DND-41 (cell line): ENCODE measurements around the gene ANKRD11.

ENCODE experiments used
- ATAC-seq: fragments of 200-7000 bp; cut with Tn5 transposase; 3 replicates; pipeline ENCODE4 v1.9.1; 2021; ENCODE audit warnings: low read depth; ENCODE audit not compliant: insufficient read depth
- DNase-seq: peaks from one replicate; pipeline ENCODE4 v3.0.0-alpha.2; 2020
- H2AFZ ChIP-seq: 2 replicates; pipeline ENCODE4 v1.6.0; 2012; ENCODE audit warnings: low read depth, low read length
- H3K27ac ChIP-seq: 2 replicates; pipeline ENCODE4 v1.5.1; 2012; ENCODE audit warnings: low read length, inconsistent platforms
- H3K27me3 ChIP-seq: fragments of 200-600 bp; sonication (generic); 2 replicates; pipeline ENCODE4 v1.6.0; 2012; ENCODE audit warnings: low read length, mild to moderate bottlenecking, inconsistent platforms; ENCODE audit not compliant: insufficient read depth, poor library complexity
- H3K36me3 ChIP-seq: 2 replicates; pipeline ENCODE4 v1.5.1; 2012; ENCODE audit warnings: low read length, inconsistent platforms; ENCODE audit not compliant: insufficient read depth
- H3K4me1 ChIP-seq: 2 replicates; pipeline ENCODE4 v1.5.1; 2012; ENCODE audit warnings: mild to moderate bottlenecking, low read length; ENCODE audit not compliant: insufficient read depth
- H3K4me2 ChIP-seq: 2 replicates; pipeline ENCODE4 v1.6.0; 2012; ENCODE audit warnings: mild to moderate bottlenecking, moderate library complexity, low read length, inconsistent platforms; ENCODE audit not compliant: insufficient read depth
- H3K4me3 ChIP-seq, 2 experiments: fragments of 200-600 bp in 1 of 2; shearing (Covaris generic) in 1 of 2; 2 replicates each; pipeline ENCODE4 v1.5.1; 2012 to 2016; ENCODE audit warnings: inconsistent platforms in 2 of 2, low read length in 2 of 2, mild to moderate bottlenecking in 2 of 2, low read depth in 1 of 2, moderate library complexity in 1 of 2
- H3K79me2 ChIP-seq: 2 replicates; pipeline ENCODE4 v1.6.0; 2012; ENCODE audit warnings: low read length, inconsistent platforms; ENCODE audit not compliant: insufficient read depth
- H3K9ac ChIP-seq: 2 replicates; pipeline ENCODE4 v1.6.0; 2012; ENCODE audit warnings: low read depth, mild to moderate bottlenecking, inconsistent platforms, low read length, moderate library complexity
- H3K9me3 ChIP-seq: 2 replicates; pipeline ENCODE4 v1.5.1; 2012; ENCODE audit warnings: low read length, moderate library complexity, mild to moderate bottlenecking, inconsistent platforms; ENCODE audit not compliant: insufficient read depth, severe bottlenecking
- H4K20me1 ChIP-seq: 2 replicates; pipeline ENCODE4 v1.6.0; 2012; ENCODE audit warnings: low read length; ENCODE audit not compliant: insufficient read depth
- EZH2 ChIP-seq: IDR thresholded peaks from 3 replicates; pipeline ENCODE4 v1.6.1; 2012; ENCODE audit warnings: borderline replicate concordance, low read depth, mild to moderate bottlenecking, moderate library complexity, low read length, inconsistent platforms; ENCODE audit not compliant: severe bottlenecking
- TF ChIP-seq, protein P1 (sequence below): IDR thresholded peaks from 2 replicates; pipeline ENCODE4 v1.5.1; 2012; ENCODE audit warnings: borderline replicate concordance, low read length, moderate library complexity, mild to moderate bottlenecking; ENCODE audit not compliant: poor library complexity, severe bottlenecking; ENCODE audit errors: extremely low read depth

Gene ANKRD11

DNA sequence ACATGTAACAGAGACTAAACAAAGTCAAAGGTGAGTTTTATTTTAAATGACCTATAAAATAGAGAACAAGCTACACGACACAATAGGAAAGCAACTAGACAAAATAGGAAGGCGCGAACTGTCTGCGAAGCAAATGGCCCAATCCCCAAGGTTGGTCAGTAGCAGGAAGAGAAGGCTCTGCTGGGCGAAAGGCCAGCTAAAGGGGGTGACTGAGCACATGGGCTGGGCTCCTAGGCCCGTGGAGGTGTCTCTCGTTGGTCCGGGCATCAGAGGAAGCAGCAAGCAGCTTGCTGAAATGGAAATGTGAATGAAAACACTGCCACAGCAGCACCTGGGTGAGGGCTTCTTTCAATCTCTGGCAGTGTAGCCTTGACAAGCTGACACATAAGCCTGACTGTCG lies 143.5 kb downstream of the ANKRD11 start:
- Histone ChIP-seq H3K9me3 (no peaks in the 10 kb centered on the region), H3K4me3 (no peak overlapping the region), H3K79me2 (peaks cover 100% of the 10 kb centered on the region), H3K27ac (no peak overlapping the region), H3K27me3 (no peaks in the 10 kb centered on the region), H3K4me1 (peaks cover 22% of the 10 kb centered on the region), H4K20me1 (peaks cover 97% of the 10 kb centered on the region), H2AFZ (no peak overlapping the region), H3K9ac (no peak overlapping the region), H3K4me2 (no peak overlapping the region), H3K36me3 (peaks cover 26% of the 10 kb centered on the region; the same call in 1 of the 2 replicates)
- ATAC-seq (no peak), DNase-seq (no peak)
- TF ChIP-seq, protein P1, sequence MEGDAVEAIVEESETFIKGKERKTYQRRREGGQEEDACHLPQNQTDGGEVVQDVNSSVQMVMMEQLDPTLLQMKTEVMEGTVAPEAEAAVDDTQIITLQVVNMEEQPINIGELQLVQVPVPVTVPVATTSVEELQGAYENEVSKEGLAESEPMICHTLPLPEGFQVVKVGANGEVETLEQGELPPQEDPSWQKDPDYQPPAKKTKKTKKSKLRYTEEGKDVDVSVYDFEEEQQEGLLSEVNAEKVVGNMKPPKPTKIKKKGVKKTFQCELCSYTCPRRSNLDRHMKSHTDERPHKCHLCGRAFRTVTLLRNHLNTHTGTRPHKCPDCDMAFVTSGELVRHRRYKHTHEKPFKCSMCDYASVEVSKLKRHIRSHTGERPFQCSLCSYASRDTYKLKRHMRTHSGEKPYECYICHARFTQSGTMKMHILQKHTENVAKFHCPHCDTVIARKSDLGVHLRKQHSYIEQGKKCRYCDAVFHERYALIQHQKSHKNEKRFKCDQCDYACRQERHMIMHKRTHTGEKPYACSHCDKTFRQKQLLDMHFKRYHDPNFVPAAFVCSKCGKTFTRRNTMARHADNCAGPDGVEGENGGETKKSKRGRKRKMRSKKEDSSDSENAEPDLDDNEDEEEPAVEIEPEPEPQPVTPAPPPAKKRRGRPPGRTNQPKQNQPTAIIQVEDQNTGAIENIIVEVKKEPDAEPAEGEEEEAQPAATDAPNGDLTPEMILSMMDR: no peak
- no peak for TF ChIP-seq EZH2

DNA sequence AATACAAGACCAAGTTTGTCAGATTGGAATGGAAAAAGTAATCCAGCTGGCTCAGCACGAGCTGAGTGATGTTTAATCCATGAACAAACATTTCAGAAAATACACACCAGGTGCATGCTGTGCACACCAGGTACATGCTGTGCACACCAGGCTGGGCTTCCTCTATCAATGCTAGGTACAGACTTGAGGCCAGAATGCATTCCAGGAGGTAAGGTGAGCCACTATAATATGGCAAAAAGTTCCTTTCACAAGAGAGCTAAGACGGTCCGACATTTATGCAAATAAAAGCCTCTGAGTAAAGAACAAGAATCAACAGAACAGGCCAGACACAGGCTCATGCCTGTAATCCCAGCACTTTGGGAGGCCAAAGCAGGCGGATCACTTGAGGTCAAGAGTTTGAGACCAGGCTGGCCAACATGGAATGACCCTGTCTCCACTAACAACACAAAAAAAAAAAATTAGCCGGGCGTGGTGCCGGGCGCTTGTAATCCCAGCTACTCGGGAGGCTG lies 144.7 kb downstream of the ANKRD11 start:
- Histone ChIP-seq H3K79me2 (peaks cover 100% of the 10 kb centered on the region), H2AFZ (no peak overlapping the region), H3K4me3 (no peak overlapping the region), H3K27ac (no peak overlapping the region), H3K36me3 (peaks cover 21% of the 10 kb centered on the region; the same call in 1 of the 2 replicates), H3K9ac (no peak overlapping the region), H4K20me1 (peaks cover 97% of the 10 kb centered on the region), H3K9me3 (no peaks in the 10 kb centered on the region), H3K27me3 (no peaks in the 10 kb centered on the region), H3K4me1 (peaks cover 10% of the 10 kb centered on the region), H3K4me2 (no peak overlapping the region)
- no peak for TF ChIP-seq EZH2
- TF ChIP-seq, protein P1: no peak
- ATAC-seq: no peak
- DNase-seq: no peak

DNA sequence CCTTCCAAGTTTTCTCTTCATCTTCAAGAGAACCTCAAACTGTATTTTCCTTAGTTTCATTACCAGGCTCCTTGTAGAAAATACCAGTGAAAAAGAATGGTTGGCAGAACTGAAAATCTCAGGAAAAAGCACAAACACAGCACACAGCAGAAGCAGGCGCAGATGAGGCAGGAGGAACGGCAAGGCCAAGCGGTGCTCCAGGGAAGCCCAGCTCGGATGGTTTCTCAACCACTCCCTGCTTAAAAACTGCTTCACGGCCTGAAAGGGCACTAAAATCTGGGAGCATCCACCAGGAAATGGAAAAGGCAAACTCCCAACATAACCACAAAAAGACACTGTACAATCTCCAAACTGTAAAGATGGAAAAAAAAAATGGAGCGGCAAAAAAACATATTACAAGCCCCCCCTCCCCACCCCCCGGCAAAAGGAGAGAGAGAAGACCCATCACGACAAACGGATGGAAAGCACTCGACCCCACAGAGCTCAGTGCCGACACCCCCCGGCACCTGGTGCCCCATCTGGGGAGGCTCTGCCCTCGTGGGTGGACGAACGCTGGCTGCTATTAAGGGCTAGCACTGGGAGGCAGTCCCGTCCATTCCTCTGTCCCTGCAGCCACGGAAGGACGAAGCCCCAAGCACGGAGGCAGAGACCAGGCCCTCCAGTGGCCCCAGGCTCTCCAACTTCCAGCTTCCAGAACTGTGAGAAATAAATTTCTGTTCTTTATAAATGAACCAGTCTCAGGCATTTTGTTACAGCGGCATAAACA lies 145.3 kb downstream of the ANKRD11 start:
- H3K9ac ChIP-seq: no peak overlapping the region
- no peak overlapping the region for H2AFZ ChIP-seq
- H3K4me1 ChIP-seq: peaks cover 4% of the 10 kb centered on the region
- H3K79me2 ChIP-seq: peaks cover 100% of the 10 kb centered on the region
- H3K4me2 ChIP-seq: no peak overlapping the region
- H3K9me3 ChIP-seq: no peaks in the 10 kb centered on the region
- no peak overlapping the region for H3K27ac ChIP-seq
- no peak for ATAC-seq
- DNase-seq: no peak
- H3K4me3 ChIP-seq: no peak overlapping the region
- peaks cover 19% of the 10 kb centered on the region; the same call in 1 of the 2 replicates for H3K36me3 ChIP-seq
- peaks cover 97% of the 10 kb centered on the region for H4K20me1 ChIP-seq
- TF ChIP-seq EZH2: no peak
- TF ChIP-seq, protein P1: no peak
- no peaks in the 10 kb centered on the region for H3K27me3 ChIP-seq
